ENCODE data around the gene CTSD.

DNA sequence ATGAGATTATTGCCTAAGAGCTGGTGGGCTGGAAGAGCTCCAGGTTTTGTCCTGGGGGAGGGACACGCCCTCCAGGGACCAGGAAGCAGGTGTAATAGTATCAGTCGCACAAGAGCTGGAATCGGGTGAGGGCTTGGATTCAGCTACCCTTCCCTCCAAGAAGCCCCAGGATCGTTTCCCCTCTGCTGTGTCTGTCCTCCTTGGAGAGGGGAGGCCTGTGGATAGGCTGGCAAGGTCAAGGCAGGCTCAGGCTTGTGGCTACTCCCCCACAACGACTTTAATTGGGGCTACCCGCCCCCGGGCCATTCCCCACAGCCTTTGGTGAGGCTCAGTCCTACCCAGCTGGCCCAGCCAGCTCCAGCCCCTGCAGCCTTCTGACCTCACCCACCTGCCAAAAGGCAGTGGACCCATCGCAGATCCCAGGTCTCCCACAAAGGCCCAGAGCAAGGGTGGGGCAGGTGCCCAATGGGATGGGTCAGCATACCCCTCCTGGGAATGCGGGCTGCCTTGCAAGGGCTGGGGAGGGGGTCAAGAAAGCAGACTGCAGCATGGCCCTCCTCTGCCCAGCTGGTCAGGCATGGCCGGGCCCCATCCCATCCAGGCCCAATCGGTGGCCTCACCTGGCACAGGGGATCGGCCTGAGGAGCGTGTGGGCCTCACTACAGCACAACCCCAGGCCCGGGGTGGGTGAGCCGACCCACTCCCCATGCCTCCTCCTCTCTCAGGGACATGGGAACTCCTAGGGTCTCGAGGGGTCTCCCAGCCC lies 1.0 kb downstream of the CTSD start:
- TF ChIP-seq CTCF (IDR thresholded peaks at IDR 0.05) (no peak), POLR2A (IDR thresholded peaks at IDR 0.05) (peak in 3 of 4 donors; percentile 32 to 69 (median 61)), EP300 (IDR thresholded peaks at IDR 0.05) (peak in 1 of 4 donors; percentile 44)
